IMR-90 (cell line): ENCODE data around the gene TMC3. TPM values are rescaled to one million over a fixed set of nuclear protein-coding genes. Genes with fewer than 3 reads are reported as not detected.

Experiments used
- ATAC-seq: fragments of 200-7000 bp; cut with Tn5 transposase; 2 replicates; pipeline ENCODE4 v1.9.1; 2020; ENCODE audit warnings: low read depth, mild to moderate bottlenecking, moderate library complexity
- BruUV-seq: library from RNA; stranded (reverse); fragments of 400-500 nt; replicated peaks from 2 replicates; lab custom pipeline; 2021; lab: Mats Ljungman, UMichigan
- CTCF ChIA-PET: fragments of 300-600 bp; formaldehyde crosslinking; extraction: SDS; loops from one replicate; lab custom pipeline; 2021; ENCODE audit warnings: antibody characterized with exemption; lab: Yijun Ruan, JAX
- POLR2A ChIA-PET: fragments of 300-600 bp; sonication (Branson Sonifier 250); formaldehyde crosslinking; loops from one replicate; lab custom pipeline; 2022; ENCODE audit warnings: antibody characterized with exemption; ENCODE audit not compliant: unreplicated experiment; lab: Charles Lee
- DNase-seq: peaks from one replicate; pipeline ENCODE4 v3.0.0; 2013
- H2AFZ ChIP-seq: replicated peaks from 2 replicates; pipeline ENCODE3; 2013; ENCODE audit warnings: low read length, mild to moderate bottlenecking; ENCODE audit not compliant: poor library complexity
- H2AK5ac ChIP-seq: 2 replicates; pipeline ENCODE4 v1.6.1; 2013; ENCODE audit warnings: low read depth, low read length, inconsistent platforms
- H2AK9ac ChIP-seq: replicated peaks from 2 replicates; pipeline ENCODE3; 2013; ENCODE audit warnings: mild to moderate bottlenecking, low read depth, low read length, moderate library complexity; ENCODE audit not compliant: poor library complexity
- H2BK120ac ChIP-seq: 2 replicates; pipeline ENCODE4 v1.6.1; 2013; ENCODE audit warnings: low read depth, low read length, inconsistent platforms
- H2BK15ac ChIP-seq: 3 replicates; pipeline ENCODE4 v1.6.1; 2013; ENCODE audit warnings: low read depth, low read length, inconsistent platforms
- H2BK20ac ChIP-seq: 2 replicates; pipeline ENCODE4 v1.6.1; 2013; ENCODE audit warnings: low read depth, mild to moderate bottlenecking, inconsistent platforms, low read length, moderate library complexity
- H2BK5ac ChIP-seq: 2 replicates; pipeline ENCODE4 v1.6.1; 2013; ENCODE audit warnings: mild to moderate bottlenecking, low read depth, low read length, inconsistent platforms; ENCODE audit not compliant: poor library complexity, severe bottlenecking
- H3K14ac ChIP-seq: replicated peaks from 2 replicates; pipeline ENCODE4 v1.6.1; 2013; ENCODE audit warnings: low read depth, low read length, inconsistent platforms
- H3K18ac ChIP-seq: 2 replicates; pipeline ENCODE4 v1.6.1; 2013; ENCODE audit warnings: low read depth, low read length, control low read depth
- H3K23ac ChIP-seq: 2 replicates; pipeline ENCODE4 v1.6.1; 2013; ENCODE audit warnings: low read depth, low read length, inconsistent platforms
- H3K27ac ChIP-seq: 2 replicates; pipeline ENCODE4 v1.5.1; 2013; ENCODE audit warnings: mild to moderate bottlenecking, control low read depth, low read length; ENCODE audit not compliant: insufficient read depth
- H3K27me3 ChIP-seq: 2 replicates; pipeline ENCODE4 v1.6.1; 2013; ENCODE audit warnings: low read length; ENCODE audit not compliant: control insufficient read depth, insufficient read depth
- H3K36me3 ChIP-seq: 2 replicates; pipeline ENCODE4 v1.6.1; 2013; ENCODE audit warnings: low read length, mixed read lengths; ENCODE audit not compliant: control insufficient read depth, insufficient read depth
- H3K4ac ChIP-seq: 2 replicates; pipeline ENCODE4 v1.6.1; 2013; ENCODE audit warnings: low read depth, low read length, inconsistent platforms
- H3K4me1 ChIP-seq: 2 replicates; pipeline ENCODE4 v1.6.1; 2013; ENCODE audit warnings: low read length, mixed read lengths; ENCODE audit not compliant: control insufficient read depth, insufficient read depth
- H3K4me2 ChIP-seq: 2 replicates; pipeline ENCODE4 v1.6.1; 2013; ENCODE audit warnings: low read depth, mild to moderate bottlenecking, control low read depth, low read length, moderate library complexity
- H3K4me3 ChIP-seq: 2 replicates; pipeline ENCODE4 v1.5.1; 2013; ENCODE audit warnings: low read depth, mild to moderate bottlenecking, control low read depth, low read length, moderate library complexity; ENCODE audit not compliant: insufficient read depth
- H3K56ac ChIP-seq: 2 replicates; pipeline ENCODE4 v1.6.1; 2013; ENCODE audit warnings: low read length, inconsistent platforms; ENCODE audit not compliant: insufficient read depth; ENCODE audit errors: extremely low read depth
- H3K79me1 ChIP-seq, 2 experiments: 2 replicates each; pipeline ENCODE4 v1.6.1; 2013; ENCODE audit warnings: low read length in 2 of 2, inconsistent platforms in 1 of 2, low read depth in 1 of 2
- H3K9ac ChIP-seq: 2 replicates; pipeline ENCODE4 v1.6.1; 2013; ENCODE audit warnings: low read depth, low read length, control low read depth
- H3K9me1 ChIP-seq: 2 replicates; pipeline ENCODE4 v1.6.1; 2013; ENCODE audit warnings: low read length, inconsistent platforms; ENCODE audit not compliant: insufficient read depth
- H3K9me3 ChIP-seq: 2 replicates; pipeline ENCODE4 v1.6.1; 2013; ENCODE audit warnings: low read length; ENCODE audit not compliant: control insufficient read depth, insufficient read depth
- H4K20me1 ChIP-seq: 2 replicates; pipeline ENCODE4 v1.6.1; 2013; ENCODE audit warnings: low read length, inconsistent platforms; ENCODE audit not compliant: insufficient read depth
- H4K5ac ChIP-seq: 2 replicates; pipeline ENCODE4 v1.6.1; 2013; ENCODE audit warnings: mild to moderate bottlenecking, low read depth, low read length, control low read depth
- H4K8ac ChIP-seq, 2 experiments: 2 replicates each; pipeline ENCODE4 v1.6.1; 2013; ENCODE audit warnings: low read depth in 2 of 2, low read length in 2 of 2, control low read depth in 1 of 2, inconsistent platforms in 1 of 2
- H4K91ac ChIP-seq: 2 replicates; pipeline ENCODE4 v1.6.1; 2013; ENCODE audit warnings: low read depth, low read length, inconsistent platforms; ENCODE audit not compliant: insufficient read depth
- CEBPB ChIP-seq: IDR thresholded peaks from 2 replicates; pipeline ENCODE4 v1.6.1; 2012; ENCODE audit warnings: low read depth, low read length, improper control_type of control experiment
- CTCF ChIP-seq: conservative IDR thresholded peaks from 2 replicates; pipeline ENCODE4 v1.5.1; 2012; ENCODE audit warnings: mild to moderate bottlenecking, low read depth, low read length, improper control_type of control experiment
- ELK1 ChIP-seq: fragments of 150-350 bp; IDR thresholded peaks from 2 replicates; pipeline ENCODE4 v1.6.1; 2016; ENCODE audit warnings: low read depth, mild to moderate bottlenecking, low read length, moderate library complexity, borderline replicate concordance
- RFX5 ChIP-seq: IDR thresholded peaks from 2 replicates; pipeline ENCODE4 v1.8.0; 2012; ENCODE audit warnings: low read depth, mild to moderate bottlenecking, low read length, moderate library complexity
- USF2 ChIP-seq: fragments of 150-350 bp; IDR thresholded peaks from 2 replicates; pipeline ENCODE4 v1.6.1; 2017; ENCODE audit warnings: mild to moderate bottlenecking, antibody characterized with exemption, low read length, low read depth
- WGBS, 2 experiments: methylation state at CpG; one replicate each; pipeline versions ENCODE4 v1.1.5 to v1.1.7; 2013; ENCODE audit warnings: missing lambda C conversion rate in 2 of 2; ENCODE audit not compliant: insufficient read length in 1 of 2; ENCODE audit errors: extremely low coverage in 2 of 2; 5-methylcytosine and 5-hydroxymethylcytosine counted together
- dilution Hi-C: fragments of 300-500 bp; cut with HindIII; formaldehyde crosslinking; loops from one replicate; pipeline ENCODE4 v1.14.3; 2018; ENCODE audit warnings: low sequenced_read_pairs; ENCODE audit not compliant: unreplicated experiment
- in situ Hi-C: fragments of 300-500 bp; cut with MboI; formaldehyde crosslinking; loops from 3 replicates; pipeline ENCODE4 v1.14.3; 2019; ENCODE audit warnings: low sequenced_read_pairs, inconsistent platforms, mixed read lengths
- intact Hi-C: fragments of 100-400 bp; cut with micrococcal nuclease; formaldehyde crosslinking; loops from 2 replicates; pipeline ENCODE4 v1.10.0; 2022
- polyA plus RNA-seq, 3 experiments: library from polyadenylated mRNA; depleted of rRNA; stranded (reverse); fragments of >200 nt; gene quantifications; 2 replicates each; pipeline ENCODE4 v1.2.3, GENCODE V29; 2012; ENCODE audit warnings: low replicate concordance in 1 of 3
- total RNA-seq: library from RNA; depleted of rRNA; stranded (reverse); fragments of >200 nt; gene quantifications from 2 replicates; pipeline ENCODE4 v1.2.3, GENCODE V29; 2012

Gene TMC3
- total and polyA plus RNA-seq, 2 of the 4 experiments (the other 2 are of a cell fraction): not detected

- TF ChIP-seq ELK1 (no peak), CTCF (no peak), USF2 (no peak), RFX5 (no peak), CEBPB (no peak)
- in situ Hi-C loops: loop anchor here (5.0 kb wide), 1 partner anchor 120 kb away; no protein-coding TSS in a partner anchor
- Histone ChIP-seq H3K36me3 (peaks cover 25% of the 10 kb centered on the region; the same call in 1 of the 2 replicates), H3K56ac (no peak overlapping the region), H2AFZ (no peak overlapping the region), H4K20me1 (no peaks in the 10 kb centered on the region), H2BK15ac (no peak overlapping the region), H4K5ac (no peak overlapping the region), H3K4me1 (no peaks in the 10 kb centered on the region; the same call in 1 of the 2 replicates), H3K4ac (no peak overlapping the region), H3K23ac (no peak overlapping the region), H3K4me2 (no peak overlapping the region), H2AK5ac (no peak overlapping the region), H3K27ac (no peak overlapping the region), H3K9me3 (peaks cover 3% of the 10 kb centered on the region; the same call in 1 of the 2 replicates), H2BK20ac (no peak overlapping the region), H2AK9ac (no peak overlapping the region), H2BK5ac (no peak overlapping the region), H3K18ac (no peak overlapping the region), H4K8ac (no peak overlapping the region), H4K91ac (no peak overlapping the region), H3K9ac (no peak overlapping the region), H3K14ac (no peak overlapping the region), H3K4me3 (no peak overlapping the region), H3K79me1 (no peaks in the 10 kb centered on the region), H3K27me3 (no peaks in the 10 kb centered on the region), H2BK120ac (no peak overlapping the region), H3K9me1 (no peaks in the 10 kb centered on the region)
- ChIA-PET POLR2A (no interaction called here), CTCF (interaction anchor here (1.5 kb wide), 1 partner anchor 16 kb away, joined by 4 read pairs; no protein-coding TSS in a partner anchor)
- no TSS peak for BruUV-seq
- DNase-seq: no peak
- no peak for ATAC-seq
- WGBS, 2 experiments: 92% methylated on average over 8 of the region's 12 CpGs; no CpG with 5 or more reads in 1 of the 2 experiments
- intact Hi-C loops: no loop called here
- dilution Hi-C loops: no loop called here
Measured at GRCh38 chr15:81281766-81282605, 92.0 kb downstream of the TMC3 start.
